HG02763 (cell line): ENCODE data around the gene FIG4.
"Not testable (repeated sequence)": the region's sequence is repeated elsewhere in the genome, so short reads cannot be mapped to it uniquely, and the experiment has no call there.

Experiments used
- ATAC-seq: cut with Tn5 transposase; IDR thresholded peaks from one replicate; pipeline ENCODE4 v1.9.1; 2021; ENCODE audit warnings: mild to moderate bottlenecking, moderate library complexity; ENCODE audit not compliant: unreplicated experiment

Gene FIG4

DNA sequence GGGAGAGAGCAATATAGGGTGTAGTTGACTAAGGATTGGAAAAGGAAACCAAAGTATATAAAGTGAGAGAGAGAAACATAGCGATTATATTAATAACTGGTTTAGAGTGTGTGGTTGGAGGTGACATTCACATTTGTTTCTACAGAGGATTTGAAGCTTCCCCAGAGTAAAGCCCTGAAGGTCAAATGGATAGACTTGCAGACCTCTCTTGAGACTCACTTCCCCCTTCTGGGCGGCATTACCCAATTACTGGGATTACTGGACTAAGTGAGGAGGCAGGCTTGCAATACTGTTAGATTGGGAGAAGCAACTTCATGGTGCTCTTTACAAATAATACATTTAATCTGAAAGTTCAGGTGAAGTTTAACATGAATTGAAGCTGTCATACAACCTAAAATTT lies 10.7 kb downstream of the FIG4 start:
- no peak for ATAC-seq

DNA sequence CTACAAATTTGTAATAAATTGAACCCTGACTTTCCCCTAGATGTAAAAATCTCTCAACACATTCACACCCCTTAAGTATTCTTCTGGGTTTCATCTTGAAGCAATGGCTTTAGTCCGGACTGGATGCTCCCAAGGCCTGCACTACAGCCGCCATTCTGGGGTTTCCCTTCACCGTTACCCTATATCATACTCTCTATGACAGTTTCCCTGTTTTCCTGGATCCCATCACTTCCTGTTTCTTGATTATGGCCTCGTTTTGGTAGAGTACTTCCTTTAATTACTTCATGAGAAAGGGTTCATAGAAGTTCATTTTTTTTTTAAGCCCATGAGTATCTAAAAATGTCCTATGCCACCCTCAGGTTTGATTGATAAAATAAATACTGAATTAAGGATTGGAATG lies 11.7 kb downstream of the FIG4 start:
- no peak for ATAC-seq

DNA sequence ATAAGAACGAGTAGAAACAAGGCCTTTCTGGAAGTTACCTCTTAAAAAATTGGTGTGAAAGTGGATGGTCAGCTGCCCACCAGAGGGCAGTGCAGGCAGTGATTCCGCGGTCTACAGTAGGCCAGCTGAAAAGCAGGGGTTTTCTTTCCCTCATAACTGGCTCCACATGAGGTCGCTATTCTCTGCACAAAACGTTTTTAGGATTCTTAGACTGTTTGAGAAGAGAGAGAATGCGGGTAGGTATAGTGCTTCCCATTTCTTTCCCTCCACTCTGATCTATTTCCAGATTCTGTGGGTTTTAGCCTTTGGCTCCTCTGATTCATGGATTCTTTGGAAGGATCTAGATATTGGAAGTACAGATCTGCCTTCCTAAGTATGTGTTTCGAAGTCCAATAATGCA lies 14.2 kb downstream of the FIG4 start:
- peak; percentile 87 for ATAC-seq

DNA sequence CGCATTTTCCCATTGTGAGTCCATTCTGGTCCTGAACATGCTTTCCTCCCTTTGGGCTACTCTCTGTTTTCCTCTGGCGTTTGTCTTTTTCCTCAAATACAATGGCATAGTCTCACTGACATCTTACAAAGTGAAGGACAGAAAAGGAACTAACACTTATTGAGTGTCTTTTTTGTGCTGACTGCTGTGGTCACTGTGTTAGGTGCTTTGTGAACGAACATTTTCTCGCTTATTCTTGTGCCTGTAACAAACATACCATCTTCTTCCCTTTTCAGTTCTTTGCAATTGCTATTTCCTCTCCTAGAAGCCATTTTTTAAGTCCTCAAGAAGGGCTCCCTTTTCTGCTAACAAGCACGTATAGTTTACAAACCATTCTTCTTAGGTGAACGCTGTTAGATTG lies 15.4 kb downstream of the FIG4 start:
- ATAC-seq, result no peak

DNA sequence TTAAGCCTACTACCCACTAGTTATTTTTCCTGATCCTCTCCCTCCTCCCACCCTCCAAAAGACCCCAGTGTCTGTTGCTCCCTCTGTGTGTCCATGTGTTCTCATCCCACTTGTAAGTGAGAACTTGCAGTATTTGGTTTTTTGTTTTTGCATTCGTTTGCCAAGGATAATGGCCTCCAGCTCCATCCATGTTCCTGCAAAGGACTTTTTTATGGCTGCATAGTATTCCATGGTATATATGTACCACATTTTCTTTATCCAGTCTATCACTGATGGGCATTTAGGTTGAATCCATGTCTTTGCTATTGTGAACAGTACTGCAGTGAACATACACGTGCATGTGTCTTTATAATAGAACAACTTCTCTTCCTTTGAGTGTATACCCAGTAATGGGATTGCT lies 17.0 kb downstream of the FIG4 start:
- ATAC-seq, result not testable (repeated sequence)

DNA sequence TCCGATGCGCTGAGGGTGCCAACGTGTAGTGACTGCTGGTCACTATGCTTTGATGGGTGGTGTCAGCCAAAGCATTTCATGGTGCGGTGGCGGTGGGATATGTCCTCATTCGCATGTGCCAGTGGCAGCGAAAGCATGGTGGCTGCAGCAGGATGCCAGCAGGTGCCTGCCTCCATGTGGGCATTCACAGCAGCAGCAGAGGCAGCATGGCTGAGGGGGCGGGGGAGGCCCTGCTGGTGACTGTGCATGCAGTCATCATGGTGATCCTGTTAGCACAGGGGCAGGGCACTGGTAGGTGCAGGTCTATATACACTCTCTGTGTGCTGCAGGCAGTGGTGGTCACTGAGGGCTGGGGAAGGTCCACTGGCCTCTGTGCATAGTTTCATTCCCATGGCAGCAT lies 22.0 kb downstream of the FIG4 start:
- ATAC-seq, result no peak

DNA sequence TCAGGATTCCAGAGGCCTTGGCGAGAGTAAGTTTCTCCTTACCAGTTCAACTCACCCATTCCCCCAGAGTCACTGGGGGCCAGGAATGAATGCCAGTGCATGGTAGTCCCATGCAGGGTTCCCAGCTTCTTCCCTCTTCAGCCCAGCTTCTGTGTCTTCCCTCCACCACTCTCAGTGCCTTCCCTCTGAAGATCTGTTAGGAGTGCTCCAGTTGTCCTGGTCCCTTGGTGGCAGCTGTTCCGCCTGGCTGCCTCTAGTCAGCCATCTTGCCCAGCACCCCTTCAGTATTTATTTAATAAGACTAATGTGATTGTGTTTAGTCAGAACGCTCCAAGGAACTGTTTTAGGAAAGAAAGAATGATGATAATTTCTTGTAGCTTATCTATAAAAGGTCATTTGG lies 23.1 kb downstream of the FIG4 start:
- no peak for ATAC-seq

DNA sequence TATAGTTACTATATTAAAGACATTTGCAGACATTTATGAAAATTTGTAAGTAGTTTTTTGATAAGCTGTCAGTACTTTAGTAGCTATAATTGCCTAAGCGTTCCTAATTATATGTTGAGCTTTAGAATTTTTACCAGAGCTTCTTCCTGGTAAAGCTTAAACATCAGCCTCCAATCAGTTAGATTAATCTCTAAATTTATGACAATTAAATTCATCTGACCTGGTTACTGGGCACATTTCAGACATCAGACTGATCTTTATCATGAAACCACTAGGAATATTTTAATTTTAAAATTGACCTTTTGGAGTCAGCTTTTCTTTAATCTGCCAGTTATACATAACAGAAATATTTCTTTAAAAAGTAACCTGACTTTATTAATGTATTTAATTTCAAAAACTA lies 23.5 kb downstream of the FIG4 start:
- no peak for ATAC-seq

DNA sequence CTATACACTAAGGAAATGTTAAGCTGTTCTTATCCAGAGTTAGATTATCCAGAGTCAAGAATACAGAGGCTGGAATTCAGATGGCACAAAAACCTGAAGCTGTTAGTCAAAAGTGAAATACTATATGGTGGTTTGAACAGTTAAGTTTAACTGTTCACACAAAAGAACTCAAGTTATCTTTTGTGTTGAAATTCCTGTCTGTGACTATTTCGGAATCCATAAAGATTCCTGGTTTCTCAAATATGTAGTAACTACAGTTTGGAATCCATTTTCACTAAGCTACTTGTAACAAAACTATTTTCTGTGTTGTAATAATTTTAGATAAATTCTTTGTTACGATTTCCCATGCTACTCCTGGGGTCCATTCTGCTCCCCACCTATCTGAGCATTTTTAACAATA lies 24.5 kb downstream of the FIG4 start:
- ATAC-seq, result no peak

DNA sequence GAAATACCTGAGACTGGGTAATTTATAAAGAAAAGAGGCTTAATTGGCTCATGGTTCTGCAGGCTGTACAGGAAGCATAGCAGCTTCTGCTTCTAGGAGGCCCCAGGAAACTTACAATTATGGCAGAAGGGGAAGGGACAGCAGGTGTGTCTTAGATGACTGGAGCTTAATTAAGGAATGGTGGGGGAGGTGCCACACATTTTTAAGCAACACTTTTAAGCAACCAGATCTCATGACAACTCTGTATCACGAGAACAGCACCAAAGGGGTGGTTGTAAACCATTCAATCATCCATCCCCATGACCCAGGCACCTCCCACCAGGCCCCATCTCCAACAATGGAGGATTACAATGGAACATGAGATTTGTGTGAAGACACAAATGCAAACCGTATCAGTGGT lies 26.9 kb downstream of the FIG4 start:
- ATAC-seq, result no peak

DNA sequence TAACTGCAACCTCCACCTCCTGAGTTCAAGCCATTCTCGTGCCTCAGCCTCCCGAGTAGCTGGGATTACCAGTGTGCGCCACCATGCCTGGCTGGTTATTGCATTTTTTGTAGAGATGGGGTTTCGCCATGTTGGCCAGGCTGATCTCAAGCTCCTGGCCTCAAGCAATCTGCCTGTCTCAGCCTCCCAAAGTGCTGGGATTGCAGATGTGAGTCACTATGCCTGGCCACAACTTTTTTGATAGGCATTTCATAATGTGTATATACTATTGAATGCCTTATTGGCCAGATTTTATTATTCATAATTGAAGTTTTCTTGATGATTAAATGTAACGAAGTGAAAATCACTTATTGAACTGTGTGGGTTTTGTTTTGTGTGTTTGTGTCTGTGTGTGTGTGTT lies 27.9 kb downstream of the FIG4 start:
- no peak for ATAC-seq

DNA sequence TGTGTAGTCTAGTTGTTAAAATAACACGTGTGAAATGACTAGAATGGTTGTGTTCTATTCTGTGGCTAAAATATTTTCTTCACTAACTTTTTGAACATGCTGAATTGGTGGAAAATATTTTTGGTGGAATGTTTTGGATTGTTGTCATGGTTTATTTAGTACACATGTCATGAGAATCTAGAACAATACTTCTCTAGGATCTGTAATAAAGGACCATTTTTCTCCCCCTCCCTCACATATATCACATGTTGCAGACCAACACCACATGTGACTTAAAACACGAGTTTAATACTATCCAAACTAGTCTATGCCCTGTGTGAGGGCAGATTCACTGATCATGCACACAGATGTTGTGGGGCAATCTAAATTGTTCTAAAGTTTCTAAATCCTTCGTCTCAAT lies 29.2 kb downstream of the FIG4 start:
- ATAC-seq, result no peak

DNA sequence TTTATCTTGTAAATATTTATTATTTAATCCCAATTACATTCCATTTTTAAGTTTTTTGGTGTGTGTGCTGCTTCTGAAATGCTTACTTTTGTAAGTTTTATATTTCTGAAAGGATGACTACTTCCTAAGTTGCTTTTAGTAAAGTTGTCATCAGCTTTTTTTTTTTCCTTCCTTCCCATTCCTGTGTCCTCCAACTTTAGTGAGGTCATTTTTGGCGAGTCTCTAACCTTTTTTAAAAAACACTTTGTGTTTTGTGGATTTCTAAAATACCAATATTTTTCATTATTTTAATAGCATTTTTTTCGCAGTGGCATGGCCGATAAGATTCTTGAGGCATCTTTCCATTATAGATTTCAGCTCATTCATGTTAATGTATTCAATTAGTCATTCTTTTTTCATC lies 30.9 kb downstream of the FIG4 start:
- ATAC-seq, result no peak

DNA sequence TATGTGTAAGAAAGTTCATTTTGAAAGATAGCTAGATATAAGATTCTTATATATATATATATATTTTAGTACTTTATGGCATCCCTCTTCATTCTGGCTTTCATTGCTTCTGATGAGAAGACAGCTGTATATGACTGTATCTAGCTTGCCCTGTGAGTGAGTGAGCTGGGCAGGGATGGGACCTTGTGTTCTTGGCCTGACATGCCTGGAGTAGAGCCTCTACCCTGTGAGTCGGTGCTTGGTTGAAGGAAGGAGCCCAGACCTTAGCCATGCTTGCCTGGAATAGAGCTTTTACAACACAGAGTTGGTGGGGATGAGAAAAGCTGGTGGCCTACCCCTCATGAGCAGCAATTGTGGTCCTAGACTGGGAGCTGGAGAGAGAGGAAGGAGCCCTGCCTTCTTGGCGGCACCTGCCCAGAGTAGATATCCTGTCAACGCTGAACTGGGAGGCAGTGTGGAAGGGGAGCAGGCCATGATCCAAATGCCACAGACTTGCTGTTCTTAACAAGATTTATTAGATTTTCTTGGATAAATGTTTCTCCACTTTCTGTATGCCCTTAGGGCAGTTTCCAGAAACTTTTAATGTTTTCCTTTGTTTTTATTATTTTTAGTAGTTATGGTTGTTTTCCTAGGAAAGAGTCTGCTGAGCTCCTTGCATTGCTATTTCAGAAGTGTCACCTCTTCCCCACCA lies 31.6 kb downstream of the FIG4 start:
- no peak for ATAC-seq

DNA sequence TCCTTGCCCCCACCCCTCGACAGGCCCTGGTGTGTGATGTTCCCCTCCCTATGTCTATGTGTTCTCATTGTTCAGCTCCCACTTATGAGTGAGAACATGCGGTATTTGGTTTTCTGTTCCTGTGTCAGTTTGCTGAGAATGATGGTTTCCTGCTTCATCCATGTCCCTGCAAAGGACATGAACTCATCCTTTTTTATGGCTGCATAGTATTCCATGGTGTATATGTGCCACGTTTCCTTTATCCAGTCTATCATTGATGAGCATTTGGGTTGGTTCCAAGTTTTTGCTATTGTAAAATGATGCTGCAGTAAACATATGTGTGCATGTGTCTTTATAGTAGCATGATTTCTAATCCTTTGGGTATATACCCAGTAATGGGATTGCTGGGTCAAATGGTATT lies 34.2 kb downstream of the FIG4 start:
- not testable (repeated sequence) for ATAC-seq

DNA sequence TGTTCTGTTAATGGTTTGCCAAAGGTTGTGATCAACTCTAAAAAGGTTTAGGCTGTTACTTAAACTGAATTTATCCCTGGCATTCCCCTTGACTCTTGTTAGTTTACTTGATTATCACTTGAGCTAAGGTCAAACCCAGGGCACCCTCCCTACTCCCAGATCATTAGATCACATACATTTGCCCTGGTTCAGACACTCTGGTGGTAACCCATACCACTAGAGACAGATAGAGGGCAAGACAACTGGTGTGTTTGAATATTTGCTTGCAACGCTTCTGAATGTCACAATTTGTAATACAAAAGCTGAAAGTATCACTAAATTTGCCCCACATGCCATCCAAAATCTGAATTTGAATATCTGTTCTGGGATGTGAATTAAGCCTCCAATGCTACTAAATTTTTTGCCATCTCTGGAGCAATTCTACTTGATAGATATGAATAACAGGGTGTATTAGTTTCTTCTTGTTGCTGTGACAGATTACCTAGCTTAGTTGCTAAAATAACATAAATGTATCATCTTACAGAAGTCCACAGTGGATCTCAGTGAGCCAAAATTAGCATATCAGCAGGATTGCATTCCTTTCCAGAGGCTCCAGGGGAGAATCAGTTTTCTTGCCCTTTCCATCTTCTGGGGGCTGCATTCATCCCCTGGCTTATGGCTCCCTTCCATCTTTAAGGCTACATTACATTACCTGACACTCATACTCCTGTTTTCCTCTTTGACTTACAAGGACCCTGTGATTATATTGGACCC lies 45.4 kb downstream of the FIG4 start:
- no peak for ATAC-seq

DNA sequence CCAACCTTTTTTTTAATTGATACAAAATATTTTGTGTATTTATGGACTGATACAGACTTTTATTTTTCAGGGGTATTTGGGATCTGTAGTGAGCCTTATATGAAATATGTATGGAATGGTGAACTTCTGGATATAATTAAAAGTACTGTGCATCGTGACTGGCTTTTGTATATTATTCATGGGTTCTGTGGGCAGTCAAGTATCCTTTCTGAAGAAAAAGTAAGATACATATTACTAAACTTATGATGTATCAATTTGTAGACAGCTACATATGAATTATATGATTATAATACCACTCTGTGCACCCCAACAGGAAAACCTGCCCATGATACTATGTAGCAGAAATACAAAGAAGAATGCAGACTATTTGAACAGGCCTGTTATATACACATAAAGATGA lies 47.2 kb downstream of the FIG4 start:
- ATAC-seq, result no peak

DNA sequence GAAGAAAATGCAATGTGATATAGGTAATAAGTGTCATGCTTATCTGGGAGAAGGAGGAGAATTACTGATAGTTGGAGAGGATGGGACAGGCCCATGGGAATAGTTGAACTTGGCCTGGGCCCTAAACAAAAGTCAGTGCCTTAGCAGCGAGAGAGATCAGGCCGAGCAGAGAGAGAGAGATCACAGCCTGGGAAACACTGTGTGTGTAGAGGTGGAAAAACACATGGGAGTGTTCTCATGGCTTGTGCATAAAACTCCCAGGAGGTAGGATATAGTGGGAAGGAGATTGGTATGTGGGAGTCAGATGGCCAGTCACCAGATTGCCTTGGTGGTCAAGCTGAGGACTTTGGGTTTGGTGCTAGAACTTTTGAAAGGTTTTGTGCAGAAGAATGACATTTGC lies 47.6 kb downstream of the FIG4 start:
- ATAC-seq, result no peak

DNA sequence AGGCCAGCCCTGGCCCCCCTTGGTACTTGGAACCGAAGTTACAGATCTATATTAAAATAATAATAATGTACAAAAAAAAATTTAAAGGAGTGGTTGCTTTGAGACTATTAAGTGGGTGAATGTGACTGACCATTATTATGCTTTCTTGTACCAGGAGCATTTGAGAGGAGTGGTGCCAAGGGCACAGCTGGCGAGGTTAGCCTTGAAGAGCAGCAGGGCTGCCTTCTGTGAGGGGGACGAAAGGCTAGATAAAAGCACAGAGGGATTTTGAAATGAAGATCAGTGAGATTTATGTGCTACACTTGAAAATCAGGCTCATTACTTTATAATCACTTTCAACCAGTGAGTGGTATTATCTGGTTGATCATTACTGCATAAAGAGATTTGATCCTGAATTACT lies 48.6 kb downstream of the FIG4 start:
- ATAC-seq, result no peak

DNA sequence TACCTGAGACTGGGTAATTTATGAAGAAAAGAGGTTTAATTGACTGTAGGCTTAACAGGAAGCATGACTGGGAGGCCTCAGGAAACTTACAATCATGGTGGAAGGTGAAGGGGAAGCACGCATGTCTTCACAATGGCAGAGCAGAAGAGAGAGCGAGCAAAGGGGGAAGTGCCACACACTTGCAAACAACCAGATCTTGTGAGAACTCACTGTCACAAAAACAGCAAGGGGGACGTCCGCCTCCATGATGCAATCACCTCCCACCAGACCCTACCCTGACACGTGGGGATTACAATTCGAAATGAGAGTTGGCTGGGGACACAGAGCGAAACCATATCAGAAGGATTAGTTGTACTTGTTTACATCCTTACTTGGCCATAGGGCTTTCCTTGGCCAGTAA lies 49.7 kb downstream of the FIG4 start:
- ATAC-seq, result no peak

DNA sequence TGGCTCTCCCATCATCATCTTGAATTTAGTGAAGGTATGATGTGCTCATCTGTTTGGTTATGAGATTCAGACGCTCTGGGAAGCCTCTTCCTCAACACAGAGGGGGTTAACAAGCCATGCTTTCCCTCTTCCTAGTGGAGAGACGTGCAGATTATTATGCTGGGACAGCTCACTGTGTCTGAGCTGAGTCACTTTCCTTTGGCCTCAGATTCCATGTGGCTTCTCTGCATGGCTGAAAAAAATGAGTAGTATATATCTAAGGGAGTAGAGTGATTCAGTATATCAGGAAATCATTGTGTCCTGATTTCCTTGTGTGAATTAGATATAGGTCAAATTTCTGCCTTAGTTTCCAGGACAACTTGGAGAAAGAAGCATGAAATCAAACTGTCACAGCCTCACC lies 52.6 kb downstream of the FIG4 start:
- ATAC-seq, result no peak

DNA sequence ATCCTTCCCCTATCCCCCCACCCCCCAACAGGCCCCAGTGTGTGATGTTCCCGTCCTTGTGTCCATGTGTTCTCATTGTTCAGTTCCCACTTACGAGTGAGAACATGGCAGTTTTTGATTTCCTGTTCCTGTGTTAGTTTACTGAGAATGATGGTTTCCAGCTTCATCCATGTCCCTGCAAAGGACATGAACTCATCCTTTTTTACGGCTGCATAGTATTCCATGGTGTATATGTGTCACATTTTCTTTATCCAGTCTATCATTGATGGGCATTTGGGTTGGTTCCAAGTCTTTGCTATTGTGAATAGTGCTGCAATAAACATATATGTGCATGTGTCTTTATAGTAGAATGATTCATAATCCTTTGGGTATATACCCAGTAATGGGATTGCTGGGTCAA lies 53.7 kb downstream of the FIG4 start:
- not testable (repeated sequence) for ATAC-seq

DNA sequence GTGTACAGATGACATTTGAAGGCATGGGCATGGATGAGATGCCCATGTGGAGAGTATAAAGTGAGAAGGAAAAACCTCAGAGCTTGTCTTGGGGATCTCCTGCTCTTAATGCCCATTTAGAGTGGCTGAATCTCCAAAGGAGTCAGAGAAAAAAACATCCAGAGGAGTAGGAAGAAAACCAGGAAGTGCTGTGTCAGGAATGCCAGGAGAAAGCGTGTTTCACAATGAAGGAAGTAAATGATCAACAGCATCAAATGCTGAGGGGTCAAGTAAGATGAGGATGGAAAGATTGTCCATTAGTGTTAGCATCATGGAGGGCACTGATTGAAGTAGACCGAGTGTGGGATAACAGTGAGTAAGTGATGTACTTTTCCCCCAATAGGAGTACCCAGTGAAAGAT lies 56.1 kb downstream of the FIG4 start:
- no peak for ATAC-seq
